HG03439 (cell line): ENCODE measurements around the gene LRRK1.

Experiments
- ATAC-seq: cut with Tn5 transposase; IDR thresholded peaks from one replicate; pipeline ENCODE4 v1.9.1; 2021; ENCODE audit warnings: mild to moderate bottlenecking, moderate library complexity; ENCODE audit not compliant: unreplicated experiment

Gene LRRK1

GRCh38 chr15:101036189-101036588 is 117.0 kb downstream of the LRRK1 start:
- ATAC-seq: no peak

GRCh38 chr15:101037090-101037830 is 118.1 kb downstream of the LRRK1 start:
- no peak for ATAC-seq

- ATAC-seq: no peak
These were observed 119.3 kb downstream of the LRRK1 start for GRCh38 chr15:101038327-101039003.

- ATAC-seq: no peak
These were observed 120.3 kb downstream of the LRRK1 start for GRCh38 chr15:101039461-101039860.

GRCh38 chr15:101042320-101042719 is 123.2 kb downstream of the LRRK1 start:
- ATAC-seq: no peak

- ATAC-seq: no peak
These were observed 123.9 kb downstream of the LRRK1 start for GRCh38 chr15:101043011-101043410.

DNA sequence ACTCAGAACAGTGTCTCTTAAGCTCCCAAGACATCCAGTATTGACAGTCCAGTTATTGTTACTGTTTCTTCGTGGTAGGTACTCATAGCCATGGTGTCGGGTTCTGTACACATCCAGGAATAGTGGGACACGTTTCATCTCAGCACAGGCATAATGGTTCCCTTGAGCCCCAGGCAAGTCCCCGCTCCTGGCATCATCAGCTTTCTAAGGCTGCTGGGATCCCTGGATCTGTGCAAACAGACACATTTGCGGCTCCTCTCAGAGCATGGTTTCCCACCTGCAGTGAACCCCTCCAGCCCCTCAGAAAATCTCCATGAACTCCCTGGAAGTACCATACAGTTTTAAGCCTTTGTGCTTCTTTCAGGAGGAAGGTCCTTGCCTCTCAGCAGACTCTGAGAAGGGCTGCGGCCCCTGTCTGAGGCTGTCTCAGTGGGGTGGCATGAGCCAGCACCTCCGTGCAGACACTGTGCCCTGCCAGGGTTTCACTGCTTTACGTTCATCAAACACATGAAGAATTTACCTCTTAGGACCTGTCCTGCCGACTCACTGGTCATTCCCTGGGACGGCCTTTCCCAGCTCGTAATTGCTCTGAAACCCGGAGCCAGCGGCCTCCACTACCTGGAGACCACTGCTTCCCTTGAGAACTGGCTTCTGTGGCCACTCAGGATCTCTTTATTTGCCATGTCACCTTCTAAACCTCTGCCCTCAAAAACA is 124.9 kb downstream of the LRRK1 start:
- ATAC-seq: no peak

DNA sequence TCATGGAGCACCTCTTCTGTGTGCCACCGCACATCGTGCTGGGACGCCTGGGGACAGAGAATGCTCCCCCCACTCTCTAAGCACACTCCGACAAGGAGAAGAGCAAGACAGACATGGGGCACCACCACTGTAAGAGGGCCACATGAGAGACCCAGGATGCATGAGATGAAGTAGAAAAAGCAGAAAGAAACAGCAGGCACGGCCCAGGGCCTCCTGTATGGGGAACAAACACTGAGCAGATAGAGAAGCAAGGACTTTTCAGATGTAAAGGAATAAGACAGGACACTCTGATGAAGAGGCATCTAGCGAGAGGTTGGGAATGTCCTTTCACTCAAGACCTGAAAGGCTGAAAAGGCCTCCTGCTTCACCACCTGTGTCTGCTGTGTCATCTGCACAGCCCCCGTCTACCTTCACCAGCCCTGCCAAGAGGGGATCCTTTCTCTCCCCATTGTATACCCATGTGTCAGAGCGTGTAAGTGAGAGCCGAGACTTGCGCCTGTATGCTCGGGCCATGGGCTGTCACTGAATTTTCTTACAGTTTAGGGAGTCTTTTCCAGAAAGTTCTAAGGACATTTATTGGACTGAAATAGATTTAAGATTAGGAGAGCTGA is 125.6 kb downstream of the LRRK1 start:
- no peak for ATAC-seq

GRCh38 chr15:101045236-101045646 is 126.1 kb downstream of the LRRK1 start:
- no peak for ATAC-seq

- ATAC-seq: no peak
These were observed 126.9 kb downstream of the LRRK1 start for GRCh38 chr15:101045835-101046691.

DNA sequence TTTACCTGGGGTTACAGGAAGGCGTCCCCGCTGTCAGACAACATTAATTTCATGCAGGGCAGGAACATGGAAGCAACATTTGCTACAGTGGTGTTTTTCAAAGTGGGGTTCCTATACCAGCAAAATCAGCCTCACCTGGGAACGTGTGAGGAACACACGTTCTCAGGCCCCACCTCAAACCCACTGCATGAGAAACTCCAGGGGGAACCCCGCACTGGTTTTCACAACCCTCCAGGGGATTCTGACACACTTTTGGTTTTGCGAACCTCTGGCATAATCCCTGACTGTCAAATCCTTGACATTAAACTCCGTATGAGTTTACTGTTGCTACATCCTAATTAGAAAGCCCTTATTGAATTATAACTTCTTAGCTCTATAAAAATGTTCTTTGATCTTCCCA is 127.7 kb downstream of the LRRK1 start:
- ATAC-seq: no peak

GRCh38 chr15:101047301-101047781 is 128.2 kb downstream of the LRRK1 start:
- ATAC-seq: no peak

GRCh38 chr15:101048176-101048575 is 129.0 kb downstream of the LRRK1 start:
- ATAC-seq: no peak

GRCh38 chr15:101048581-101049030 is 129.4 kb downstream of the LRRK1 start:
- no peak for ATAC-seq

- ATAC-seq: no peak
These were observed 130.1 kb downstream of the LRRK1 start for GRCh38 chr15:101049282-101049681.

DNA sequence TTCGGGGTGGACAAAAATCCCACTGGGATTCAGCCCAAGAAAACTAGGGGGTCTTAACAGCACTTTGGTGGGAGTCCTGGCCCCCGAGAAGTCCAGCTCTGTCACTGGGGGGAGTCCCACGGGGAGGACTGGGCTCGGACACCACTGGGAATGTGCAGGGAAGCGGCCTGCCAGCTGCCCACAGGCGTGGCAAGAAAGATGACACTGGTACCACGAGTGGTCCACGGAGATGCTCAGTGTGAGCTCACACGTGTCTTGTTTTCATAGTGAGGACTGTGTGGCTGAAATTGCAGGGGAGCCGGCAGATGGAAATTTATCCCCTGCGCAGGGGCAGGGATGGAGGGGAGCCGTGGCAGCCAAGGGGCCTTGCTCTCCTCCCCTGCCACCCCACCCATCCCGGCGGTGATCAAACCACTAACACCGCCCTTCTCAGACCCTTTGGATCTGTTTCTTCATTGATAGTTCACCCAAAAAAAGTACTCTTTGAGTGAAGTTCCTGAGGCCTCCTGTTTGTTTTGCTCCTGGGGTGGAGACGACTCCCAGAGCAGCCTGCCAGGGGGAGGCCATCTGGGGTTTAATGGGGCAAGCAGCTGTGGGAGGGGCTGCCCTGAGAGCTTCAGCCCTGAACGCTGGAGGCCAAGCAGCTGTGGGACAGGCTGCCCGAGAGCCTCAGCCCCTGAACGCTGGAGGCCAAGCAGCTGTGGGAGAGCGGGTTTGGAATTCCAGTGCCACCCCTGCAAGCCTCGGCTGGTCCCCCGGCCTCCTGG is 130.9 kb downstream of the LRRK1 start:
- ATAC-seq: no peak

- ATAC-seq: no peak
These were observed 131.6 kb downstream of the LRRK1 start for GRCh38 chr15:101050623-101051290.

GRCh38 chr15:101051291-101052030 is 132.3 kb downstream of the LRRK1 start:
- ATAC-seq: no peak
